NK-92 (cell line): ENCODE measurements around the gene TUBGCP3.

Source experiments
- DNase-seq: peaks from one replicate; lab custom pipeline; 2025; ENCODE audit not compliant: unreplicated experiment; lab: John Stamatoyannopoulos, UW

TUBGCP3 gene

DNA sequence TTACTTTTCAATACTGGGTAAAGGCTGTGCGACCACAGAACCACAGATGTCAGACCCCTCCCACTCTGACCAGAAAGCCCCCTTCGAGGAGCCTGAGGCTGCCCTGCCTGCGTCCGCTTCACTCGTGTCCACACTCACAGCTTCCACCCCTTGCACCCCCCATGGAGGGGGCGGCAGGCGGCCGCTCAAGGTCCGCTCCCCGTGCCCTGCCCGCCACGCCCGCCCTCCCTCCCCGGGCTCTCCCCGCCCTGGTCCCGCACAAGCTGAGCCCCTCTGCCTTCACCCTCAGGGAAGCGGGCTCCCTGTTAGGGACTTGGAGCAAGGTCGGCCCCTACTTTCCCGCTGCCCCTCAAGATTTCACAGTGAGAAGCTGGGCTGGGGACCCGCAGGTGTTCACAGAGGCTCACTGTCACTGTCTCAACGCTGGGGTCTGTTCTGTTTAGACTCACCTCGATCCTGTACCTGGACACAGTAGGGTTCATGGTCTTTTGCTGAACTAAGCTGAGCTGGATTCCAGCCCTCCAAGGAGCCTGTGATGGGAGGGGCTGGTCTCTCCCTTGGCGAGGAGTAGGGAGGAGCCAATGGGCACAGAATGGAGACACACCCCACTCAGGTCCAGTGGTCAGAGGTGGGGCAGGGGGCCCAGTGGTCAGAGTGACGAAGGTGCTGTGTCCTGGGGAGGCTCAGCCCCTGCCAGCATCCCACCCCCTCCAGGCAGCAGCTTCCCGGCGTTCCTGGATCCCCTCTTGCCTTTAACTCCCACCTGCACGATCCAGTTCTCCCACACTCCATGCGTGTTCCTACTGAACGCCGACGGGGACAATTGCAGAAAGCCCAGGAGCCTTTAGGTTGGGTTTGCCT is 142.3 kb downstream of the TUBGCP3 start:
- DNase-seq = no peak

- no peak for DNase-seq
These were observed 143.2 kb downstream of the TUBGCP3 start for GRCh38 chr13:112444416-112445399.

GRCh38 chr13:112443995-112444311 is 144.0 kb downstream of the TUBGCP3 start:
- DNase-seq = no peak

- DNase-seq = no peak
These were observed 144.6 kb downstream of the TUBGCP3 start for GRCh38 chr13:112443191-112443994.

GRCh38 chr13:112442483-112443090 is 145.4 kb downstream of the TUBGCP3 start:
- DNase-seq = no peak

DNA sequence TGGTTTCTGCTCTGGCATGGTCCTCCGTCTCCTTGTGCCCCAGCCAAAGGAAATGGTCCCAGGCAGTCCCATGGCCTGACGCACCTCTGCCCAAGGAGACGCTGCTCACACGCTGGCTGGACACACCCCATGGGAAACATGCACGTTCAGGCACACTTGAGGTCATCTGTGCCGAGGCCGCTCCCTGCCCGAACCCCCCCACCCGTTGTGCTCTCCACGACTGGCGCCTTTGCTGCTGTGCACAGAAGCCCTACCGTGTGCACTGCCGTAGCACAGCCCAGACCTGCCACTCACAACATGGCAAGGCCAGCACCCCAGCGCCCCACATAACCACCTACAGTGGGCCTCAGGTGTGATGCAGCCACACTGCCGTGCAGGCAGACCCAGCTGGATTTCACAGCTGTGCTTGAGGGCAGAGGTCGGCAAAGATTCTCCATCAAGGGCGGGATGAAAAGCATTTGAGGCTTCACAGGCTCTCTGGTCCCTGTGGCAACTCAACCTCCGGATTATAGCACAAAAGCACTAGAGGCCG is 146.1 kb downstream of the TUBGCP3 start:
- no peak for DNase-seq

DNA sequence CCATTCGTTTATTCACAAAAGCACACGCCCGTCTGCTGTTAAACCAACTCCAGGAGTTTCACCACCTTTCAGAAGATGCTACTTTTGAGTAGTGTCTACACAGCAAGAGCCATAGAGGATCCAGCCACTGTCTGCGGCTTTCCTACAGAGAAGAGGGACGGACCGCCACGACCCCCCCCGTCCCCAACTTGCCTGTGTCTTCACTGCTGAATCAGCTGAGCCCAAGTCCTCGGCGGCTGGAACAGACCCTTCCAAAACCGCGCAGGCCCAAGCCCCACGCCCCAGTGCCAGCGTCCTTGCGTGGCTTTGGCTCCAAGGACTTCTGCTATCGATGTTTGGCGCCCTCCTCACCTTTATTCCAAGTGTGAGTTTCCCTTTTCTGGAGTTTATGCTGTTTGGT is 146.7 kb downstream of the TUBGCP3 start:
- DNase-seq = no peak

DNA sequence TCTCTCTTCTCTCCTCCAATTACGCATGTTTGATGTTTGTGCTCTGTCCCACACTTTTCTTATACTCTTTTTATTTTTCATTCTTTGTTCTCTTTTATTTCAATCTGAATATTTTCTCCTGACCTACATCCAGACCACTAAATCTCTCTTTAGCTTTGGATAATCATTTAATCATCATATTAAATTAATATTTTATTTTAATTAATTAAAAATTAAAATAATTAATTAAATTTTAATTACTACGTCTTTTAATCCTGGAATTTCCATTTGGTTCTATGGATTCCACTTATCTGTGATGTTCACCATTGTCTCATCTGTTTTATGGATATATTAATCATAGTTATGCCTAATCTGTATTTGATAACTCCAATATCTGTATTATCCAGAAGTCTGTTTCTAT is 149.4 kb downstream of the TUBGCP3 start:
- DNase-seq = no peak

- DNase-seq = no peak
These were observed 149.9 kb downstream of the TUBGCP3 start for GRCh38 chr13:112438094-112438493.

DNA sequence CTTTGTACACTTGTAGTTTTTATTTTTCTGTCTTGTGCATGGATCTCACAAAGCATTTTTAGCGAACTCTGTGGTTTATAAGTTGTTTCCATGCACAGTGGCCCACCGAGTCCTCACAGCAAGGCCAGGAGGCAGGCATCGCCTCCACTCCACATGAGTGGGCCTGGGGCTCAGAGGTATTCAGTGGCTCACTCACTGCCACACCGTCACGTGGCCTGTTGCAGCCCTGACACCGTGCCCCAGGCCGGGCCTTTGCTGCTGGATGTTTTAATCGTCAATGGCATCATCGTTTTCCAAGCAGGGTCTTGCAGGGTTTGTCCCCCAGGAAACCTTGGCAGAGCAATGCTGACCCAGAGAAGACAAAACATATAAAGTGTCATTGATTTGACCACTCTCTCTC is 152.0 kb downstream of the TUBGCP3 start:
- DNase-seq = no peak
